ENCODE data around the gene ANXA2R. TPM values are rescaled to one million over a fixed set of nuclear protein-coding genes. Genes with fewer than 3 reads are reported as not detected.
"Not testable (repeated sequence)": the region's sequence is repeated elsewhere in the genome, so short reads cannot be mapped to it uniquely, and the experiment has no call there.

ANXA2R gene, protein sequence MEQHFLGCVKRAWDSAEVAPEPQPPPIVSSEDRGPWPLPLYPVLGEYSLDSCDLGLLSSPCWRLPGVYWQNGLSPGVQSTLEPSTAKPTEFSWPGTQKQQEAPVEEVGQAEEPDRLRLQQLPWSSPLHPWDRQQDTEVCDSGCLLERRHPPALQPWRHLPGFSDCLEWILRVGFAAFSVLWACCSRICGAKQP
- 1 to 10 TPM; 4.8 to 6.9 TPM for total RNA-seq

DNA sequence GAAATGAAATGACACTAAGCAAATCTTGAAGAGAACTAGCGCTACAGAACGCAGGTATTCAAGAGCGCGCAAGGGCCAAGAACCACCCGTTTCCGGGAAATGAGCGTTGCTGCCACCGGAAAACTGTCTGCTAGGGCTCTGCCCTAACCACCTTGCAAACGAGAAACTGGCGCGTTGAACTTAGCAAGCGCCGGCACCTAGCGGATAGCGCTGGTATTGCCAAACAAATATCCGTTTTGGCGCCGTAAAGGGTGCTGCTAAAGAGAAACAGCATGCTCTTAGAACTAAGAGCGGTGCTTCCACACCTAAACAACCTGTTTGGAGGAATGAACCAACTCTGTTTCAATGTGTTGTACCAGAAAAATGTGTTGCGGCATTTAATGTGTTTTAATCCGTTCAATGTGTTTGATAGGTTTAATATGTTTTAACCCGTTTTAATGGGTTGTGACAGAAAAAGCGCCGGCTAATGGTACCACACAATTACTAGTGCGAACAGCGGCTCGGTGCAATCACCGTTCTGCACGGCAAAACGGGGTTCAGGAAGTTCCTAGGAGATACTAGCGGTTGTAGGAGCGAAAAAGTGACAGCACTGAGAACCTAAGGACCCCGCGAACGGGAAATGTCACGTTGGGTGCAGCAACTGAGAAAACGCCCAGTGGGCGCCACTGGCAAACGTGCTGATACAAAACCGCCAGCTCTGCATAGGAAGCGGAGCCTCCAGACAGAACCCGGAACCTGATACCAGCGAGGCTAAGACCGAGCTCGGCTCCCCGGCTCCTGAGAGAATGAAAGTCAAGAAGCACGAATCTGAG is at the start of gene ANXA2R:
TSS of gene ANXA2R (minus strand) at position 33 of the 812 bp plus-strand sequence. CDS start 273 bp downstream, outside the sequence.
- Mint-ChIP-seq H3K27ac (peak within 1 kb of the TSS; percentile 92 to 98), H3K27me3 (no peaks in the 10 kb centered on the region), H3K36me3 (no peaks in the 10 kb centered on the region), H3K4me3 (peak within 1 kb of the TSS; percentile 96), H3K4me1 (ENCODE audit: low read depth in 2 of 2) (peaks cover 48 to 68% of the 10 kb centered on the region in 2 donors), H3K9me3 (no peaks in the 10 kb centered on the region)
- DNase-seq (ENCODE audit: low spot score) (peak; percentile 95), ATAC-seq (peak; percentile 68 to 77)

DNA sequence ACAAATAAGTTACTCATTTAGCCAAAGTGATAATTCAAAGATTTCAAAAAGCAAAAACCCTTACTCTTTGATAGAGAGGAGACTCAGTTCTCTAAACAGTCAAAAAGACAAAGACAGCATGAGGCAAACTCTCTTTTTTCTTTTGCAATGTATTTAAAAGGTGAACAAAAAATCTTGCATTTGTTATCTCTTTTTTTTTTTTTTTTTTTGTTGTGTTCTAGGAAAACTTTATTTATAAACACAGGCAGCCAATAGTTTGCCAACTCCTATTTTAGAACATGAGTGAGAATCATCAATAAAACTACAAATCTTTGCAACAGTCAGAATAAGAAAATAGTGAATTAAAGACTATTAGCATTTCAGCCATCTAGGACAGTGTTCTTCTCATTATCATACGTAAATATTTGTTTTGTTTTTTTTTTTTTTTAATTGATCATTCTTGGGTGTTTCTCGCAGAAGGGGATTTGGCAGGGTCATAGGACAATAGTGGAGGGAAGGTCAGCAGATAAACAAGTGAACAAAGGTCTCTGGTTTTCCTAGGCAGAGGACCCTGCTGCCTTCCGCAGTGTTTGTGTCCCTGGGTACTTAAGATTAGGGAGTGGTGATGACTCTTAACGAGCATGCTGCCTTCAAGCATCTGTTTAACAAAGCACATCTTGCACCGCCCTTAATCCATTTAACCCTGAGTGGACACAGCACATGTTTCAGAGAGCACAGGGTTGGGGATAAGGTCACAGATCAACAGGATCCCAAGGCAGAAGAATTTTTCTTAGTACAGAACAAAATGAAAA is 46.2 kb upstream of the ANXA2R start:
- H3K4me3 Mint-ChIP-seq; H3K27ac Mint-ChIP-seq; ATAC-seq; H3K4me1 Mint-ChIP-seq (ENCODE audit: low read depth in 2 of 2); H3K27me3 Mint-ChIP-seq; H3K36me3 Mint-ChIP-seq; DNase-seq (ENCODE audit: low spot score); H3K9me3 Mint-ChIP-seq: not testable (repeated sequence)

DNA sequence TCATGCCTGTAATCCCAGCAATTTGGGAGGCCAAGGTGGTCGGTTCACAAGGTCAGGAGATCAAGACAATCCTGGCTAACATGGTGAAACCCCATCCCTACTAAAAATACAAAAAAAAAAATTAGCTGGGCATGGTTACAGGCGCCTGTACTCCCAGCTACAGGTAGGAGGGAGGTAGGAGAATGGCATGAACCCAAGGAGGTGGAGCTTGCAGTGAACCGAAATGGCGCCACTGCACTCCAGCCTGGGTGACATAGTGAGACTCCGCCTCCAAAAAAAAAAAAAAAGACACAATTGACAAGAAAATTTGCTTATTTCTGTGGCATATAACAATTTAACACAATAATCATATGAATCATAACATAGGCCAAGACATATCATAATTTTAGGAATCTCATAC is 45.3 kb upstream of the ANXA2R start:
- Mint-ChIP-seq H3K4me1 (ENCODE audit: low read depth in 2 of 2) (no peaks in the 10 kb centered on the region), H3K9me3 (no peaks in the 10 kb centered on the region), H3K36me3 (peaks cover 8% of the 10 kb centered on the region), H3K4me3 (no peak overlapping the region), H3K27me3 (no peaks in the 10 kb centered on the region), H3K27ac (no peak overlapping the region)
- DNase-seq (ENCODE audit: low spot score) (no peak), ATAC-seq (no peak)

DNA sequence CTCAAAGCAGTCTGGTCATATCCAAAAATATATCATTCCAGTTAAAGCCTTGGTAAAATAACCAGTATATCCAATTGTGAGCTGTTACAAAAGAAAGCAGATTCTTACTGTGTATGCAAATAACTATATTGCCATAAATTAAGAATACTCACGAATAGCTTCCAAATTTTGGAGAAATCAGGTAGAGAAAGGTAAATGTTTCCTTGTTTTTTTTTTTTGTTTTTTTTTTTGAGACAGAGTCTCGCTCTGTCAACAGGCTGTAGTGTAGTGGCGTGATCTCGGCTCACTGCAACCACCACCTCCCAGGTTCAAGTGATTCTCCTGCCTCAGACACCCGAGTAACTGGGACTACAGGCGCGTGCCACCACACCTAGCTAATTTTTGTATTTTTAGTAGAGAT is 44.3 kb upstream of the ANXA2R start:
- ATAC-seq; DNase-seq (ENCODE audit: low spot score); H3K36me3 Mint-ChIP-seq: not testable (repeated sequence)

DNA sequence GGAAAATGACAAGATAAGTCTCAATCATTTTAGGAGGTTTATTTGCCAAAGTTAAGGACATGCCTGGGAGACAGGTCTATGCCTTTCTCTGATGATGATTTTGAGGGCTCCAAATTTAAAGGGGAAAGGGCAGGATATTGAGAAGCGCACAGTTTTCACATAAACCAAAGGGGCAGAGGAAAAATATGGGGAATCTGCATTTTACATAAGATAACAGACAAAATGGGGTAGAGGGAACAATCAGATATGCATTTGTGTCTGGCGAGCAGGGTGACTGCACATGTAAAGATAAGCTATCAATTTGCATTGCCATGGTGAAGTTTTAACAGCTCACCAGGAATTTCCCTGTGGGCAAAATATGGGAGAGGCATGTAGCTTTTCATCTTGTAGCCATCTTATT is 41.2 kb upstream of the ANXA2R start:
- not testable (repeated sequence) for H3K36me3 Mint-ChIP-seq; H3K27ac Mint-ChIP-seq; H3K4me1 Mint-ChIP-seq (ENCODE audit: low read depth in 2 of 2); H3K4me3 Mint-ChIP-seq; H3K27me3 Mint-ChIP-seq; DNase-seq (ENCODE audit: low spot score); H3K9me3 Mint-ChIP-seq; ATAC-seq

More for the DNA sequence above, 44.3 kb upstream of the ANXA2R start:
- not testable (repeated sequence) for H3K27ac Mint-ChIP-seq; H3K4me3 Mint-ChIP-seq; H3K27me3 Mint-ChIP-seq; H3K4me1 Mint-ChIP-seq (ENCODE audit: low read depth in 2 of 2); H3K9me3 Mint-ChIP-seq

DNA sequence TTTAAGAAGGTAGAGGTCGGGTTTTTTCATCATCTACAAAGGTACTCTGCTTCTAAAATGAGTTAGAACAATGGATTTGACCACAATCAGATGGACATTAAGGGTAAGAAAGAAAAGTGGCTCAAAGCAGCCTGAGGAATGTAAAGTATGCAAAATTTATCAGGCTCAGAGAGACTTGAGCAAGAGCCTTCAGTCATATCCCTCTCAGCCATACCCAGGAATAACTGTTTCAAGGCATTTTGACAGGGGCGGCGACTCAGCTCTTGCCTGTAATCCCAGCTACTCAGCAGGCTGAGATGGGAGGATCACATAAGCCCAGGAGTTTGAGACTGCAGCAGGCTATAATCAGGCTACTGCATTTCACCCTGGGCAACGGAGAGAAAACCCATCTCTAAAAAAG is 38.8 kb upstream of the ANXA2R start:
- Mint-ChIP-seq H3K9me3 (no peaks in the 10 kb centered on the region), H3K36me3 (peaks cover 8% of the 10 kb centered on the region), H3K4me1 (ENCODE audit: low read depth in 2 of 2) (peaks cover 17 to 19% of the 10 kb centered on the region in 2 donors), H3K4me3 (no peak overlapping the region), H3K27me3 (no peaks in the 10 kb centered on the region), H3K27ac (no peak overlapping the region)
- ATAC-seq (no peak), DNase-seq (ENCODE audit: low spot score) (no peak)

DNA sequence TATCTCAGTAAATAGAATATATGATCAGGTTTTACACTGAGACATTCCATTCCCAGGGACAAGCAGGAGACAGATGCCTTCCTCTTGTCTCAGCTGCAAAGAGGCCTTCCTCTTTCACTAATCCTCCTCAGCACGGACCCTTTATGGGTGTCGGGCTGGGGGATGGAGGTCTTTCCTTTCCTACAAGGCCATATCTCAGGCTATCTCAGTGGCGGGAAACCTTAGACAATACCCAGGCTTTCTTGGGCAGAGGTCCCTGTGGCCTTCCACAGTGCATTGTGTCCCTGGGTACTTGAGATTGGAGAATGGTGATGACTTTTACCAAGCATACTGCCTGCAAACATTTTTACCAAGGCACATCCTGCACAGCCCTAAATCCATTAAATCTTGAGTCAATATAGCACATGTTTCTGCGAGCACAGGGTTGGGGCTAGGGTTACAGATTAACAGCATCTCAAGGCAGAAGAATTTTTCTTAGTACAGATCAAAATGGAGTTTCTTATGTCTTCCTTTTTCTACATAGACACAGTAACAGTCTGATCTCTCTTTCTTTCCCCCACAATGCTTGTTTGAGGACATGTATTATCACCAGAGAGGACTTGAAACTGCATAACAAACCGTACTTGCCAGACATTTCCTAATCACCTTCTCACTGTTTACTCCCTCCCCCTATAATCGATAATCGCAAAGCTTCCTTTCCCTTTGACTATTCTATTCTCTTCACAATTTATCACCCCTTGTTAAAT is 37.5 kb upstream of the ANXA2R start:
- DNase-seq (ENCODE audit: low spot score); H3K4me3 Mint-ChIP-seq; H3K27me3 Mint-ChIP-seq; H3K36me3 Mint-ChIP-seq; ATAC-seq; H3K9me3 Mint-ChIP-seq: not testable (repeated sequence)
- peak overlapping the region in 1 of 2 donors; percentile 83 for H3K27ac Mint-ChIP-seq
- H3K4me1 Mint-ChIP-seq (ENCODE audit: low read depth in 2 of 2): peaks cover 26 to 30% of the 10 kb centered on the region in 2 donors

DNA sequence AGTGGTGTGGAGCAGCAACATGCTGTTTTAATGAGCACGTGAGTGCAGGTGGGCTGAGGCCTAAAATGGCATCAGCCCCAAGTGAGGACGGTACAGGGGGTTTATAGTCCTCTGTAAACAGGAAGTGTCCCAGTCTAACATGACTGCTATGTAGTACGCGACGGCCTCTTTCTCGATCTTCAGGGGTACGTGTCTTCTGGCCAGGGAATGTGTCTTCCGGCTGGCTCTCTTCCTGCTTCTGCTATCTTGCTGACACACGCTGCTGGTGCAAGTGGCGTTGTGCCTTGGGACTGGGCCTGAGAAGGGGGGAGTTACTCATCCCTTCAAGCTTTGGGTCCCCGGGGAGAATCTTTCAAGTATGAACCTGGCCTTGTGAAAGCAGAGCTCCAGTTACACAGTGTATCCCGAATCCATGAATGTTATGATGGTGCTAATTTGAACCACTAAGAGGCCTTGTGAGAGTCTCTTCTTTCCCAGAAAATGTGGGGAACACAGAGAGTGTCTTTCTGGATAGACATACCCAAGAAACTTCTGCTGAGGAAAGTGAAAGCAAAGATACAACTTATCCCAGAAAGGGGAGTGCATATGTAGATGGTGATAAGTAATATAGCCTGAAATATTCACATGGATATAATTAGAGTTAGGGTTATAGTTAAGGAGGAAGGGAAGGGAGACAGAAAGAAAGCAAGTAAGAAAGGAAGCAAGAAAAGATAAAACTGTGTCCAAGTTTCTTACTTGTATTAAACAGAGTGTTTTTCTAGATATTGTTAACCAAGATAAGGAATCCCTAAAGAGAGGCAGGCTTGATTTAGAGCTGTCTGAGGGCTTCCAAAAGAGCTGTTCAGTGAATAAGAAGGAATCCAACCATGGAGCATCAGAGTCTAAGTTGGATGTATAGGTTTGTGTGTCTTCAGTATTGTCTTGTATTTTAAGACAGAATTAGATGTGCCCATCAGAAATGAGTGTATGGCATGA is 35.5 kb upstream of the ANXA2R start:
- peak overlapping the region; percentile 60 to 85 for H3K27ac Mint-ChIP-seq
- H3K4me3 Mint-ChIP-seq: no peak overlapping the region
- peaks cover 34 to 39% of the 10 kb centered on the region in 2 donors for H3K4me1 Mint-ChIP-seq (ENCODE audit: low read depth in 2 of 2)
- H3K9me3 Mint-ChIP-seq: no peaks in the 10 kb centered on the region
- ATAC-seq: no peak
- no peak for DNase-seq (ENCODE audit: low spot score)
- peaks cover 4% of the 10 kb centered on the region for H3K36me3 Mint-ChIP-seq
- no peaks in the 10 kb centered on the region for H3K27me3 Mint-ChIP-seq

DNA sequence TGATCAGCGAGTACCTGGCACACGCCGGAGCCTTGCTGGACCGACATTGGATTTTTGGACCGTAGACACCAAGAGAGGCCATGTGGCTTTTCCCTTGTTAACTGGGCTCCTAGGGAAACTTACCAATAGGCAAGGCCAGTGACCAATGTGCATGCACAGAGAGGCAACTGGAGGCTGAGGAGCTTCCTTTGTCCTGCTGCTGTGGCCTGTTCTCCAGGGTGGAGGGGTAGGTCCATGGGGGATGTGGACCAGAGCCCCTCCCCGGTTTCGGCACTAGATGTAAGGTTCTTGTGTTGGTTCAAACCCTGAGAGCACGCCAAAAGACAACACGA is 34.8 kb upstream of the ANXA2R start:
- H3K27ac Mint-ChIP-seq: peak overlapping the region in 1 of 2 donors; percentile 85
- no peaks in the 10 kb centered on the region for H3K9me3 Mint-ChIP-seq
- peaks cover 38 to 41% of the 10 kb centered on the region in 2 donors for H3K4me1 Mint-ChIP-seq (ENCODE audit: low read depth in 2 of 2)
- H3K36me3 Mint-ChIP-seq: peaks cover 4% of the 10 kb centered on the region
- H3K27me3 Mint-ChIP-seq: no peaks in the 10 kb centered on the region
- DNase-seq (ENCODE audit: low spot score) (no peak), ATAC-seq (no peak)
- no peak overlapping the region for H3K4me3 Mint-ChIP-seq

DNA sequence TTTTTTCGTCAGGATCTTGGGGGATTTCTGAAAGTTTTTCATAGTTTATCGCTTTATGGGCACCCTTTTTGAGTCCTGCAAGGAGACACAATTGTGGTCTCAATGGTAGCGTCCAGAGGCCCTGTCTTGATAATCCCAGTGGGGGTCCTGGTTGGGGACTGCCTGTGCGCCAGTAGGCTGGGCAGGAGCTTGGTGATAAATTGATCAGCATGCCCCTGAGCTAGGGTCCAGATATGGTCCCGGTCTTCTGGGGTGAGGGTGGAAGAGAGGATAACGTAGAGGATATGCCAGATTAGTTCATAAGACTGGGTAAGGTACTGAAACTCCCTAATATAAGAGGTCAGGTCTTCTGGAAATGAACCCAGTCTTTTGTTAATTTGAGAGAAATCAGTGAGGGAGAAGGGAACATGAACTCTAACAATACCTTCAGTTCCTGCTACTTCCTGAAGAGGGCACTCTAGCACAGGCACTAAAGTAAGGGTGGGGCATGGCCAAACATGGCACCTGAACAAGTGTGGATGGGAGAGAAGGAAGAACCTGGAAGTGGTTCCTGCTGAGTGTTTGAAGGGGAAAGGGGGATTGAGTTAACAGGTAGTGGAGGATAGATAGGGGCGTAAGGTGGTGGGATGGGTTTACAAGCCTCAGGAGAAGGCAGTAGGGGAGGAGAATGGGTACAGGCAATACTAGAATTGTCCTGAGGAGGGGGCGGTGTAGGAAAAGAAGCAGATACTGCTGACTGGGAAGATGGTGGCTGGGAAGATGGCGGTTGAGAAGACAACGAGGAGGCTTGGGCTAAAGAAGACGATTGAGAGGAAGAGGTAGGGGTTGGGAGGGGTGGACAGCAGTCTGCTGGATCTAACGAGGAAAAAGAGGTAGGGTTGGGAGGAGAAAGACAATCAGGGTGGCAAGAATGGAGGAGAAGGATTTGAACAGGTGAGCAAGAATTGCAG is 33.8 kb upstream of the ANXA2R start:
- Mint-ChIP-seq H3K4me3 (no peak overlapping the region), H3K27me3 (no peaks in the 10 kb centered on the region), H3K27ac (peak overlapping the region in 1 of 2 donors; percentile 37), H3K36me3 (peaks cover 4% of the 10 kb centered on the region), H3K4me1 (ENCODE audit: low read depth in 2 of 2) (peaks cover 43 to 44% of the 10 kb centered on the region in 2 donors), H3K9me3 (no peaks in the 10 kb centered on the region)
- no peak for ATAC-seq
- no peak for DNase-seq (ENCODE audit: low spot score)

DNA sequence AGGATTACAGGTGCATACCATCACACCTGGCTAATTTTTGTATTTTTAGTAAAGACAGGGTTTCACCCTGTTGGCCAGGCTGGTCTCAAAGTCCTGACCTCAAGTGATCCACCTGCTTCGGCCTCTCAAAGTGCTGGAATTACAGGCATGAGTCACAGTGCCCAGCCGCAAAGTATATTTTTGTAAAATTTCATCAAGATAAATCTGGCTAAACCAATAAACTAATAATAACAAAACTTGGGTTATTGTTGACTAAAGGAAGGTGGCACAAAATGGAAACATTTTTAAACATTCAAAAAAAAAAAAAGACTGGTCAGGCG is 29.2 kb upstream of the ANXA2R start:
- Mint-ChIP-seq H3K4me1 (ENCODE audit: low read depth in 2 of 2) (peaks cover 55 to 60% of the 10 kb centered on the region in 2 donors), H3K36me3 (peaks cover 10% of the 10 kb centered on the region), H3K4me3 (peak overlapping the region; percentile 96)
- ATAC-seq; H3K9me3 Mint-ChIP-seq; H3K27me3 Mint-ChIP-seq; DNase-seq (ENCODE audit: low spot score); H3K27ac Mint-ChIP-seq: not testable (repeated sequence)

DNA sequence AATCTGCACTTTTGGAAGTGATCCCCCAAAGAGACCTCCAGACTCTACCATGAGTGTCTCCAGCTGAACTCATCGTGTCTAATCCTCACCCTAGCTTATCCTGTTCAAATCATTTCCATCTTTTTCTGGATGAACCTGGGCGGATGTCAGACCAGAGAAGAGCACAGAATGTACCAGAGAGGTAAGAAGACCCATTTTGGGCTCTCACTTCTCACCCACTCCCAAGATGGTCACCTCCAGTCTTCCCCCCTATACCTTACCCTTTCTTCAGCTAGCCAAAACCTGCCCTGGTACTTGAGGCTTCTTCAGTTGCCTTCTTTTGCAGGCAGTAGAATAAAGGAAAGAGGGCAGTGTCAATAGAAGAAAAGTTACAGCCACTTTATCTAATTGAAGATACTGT is 27.9 kb upstream of the ANXA2R start:
- DNase-seq (ENCODE audit: low spot score) (no peak), ATAC-seq (no peak)
- no peaks in the 10 kb centered on the region for H3K9me3 Mint-ChIP-seq
- H3K27ac Mint-ChIP-seq: peak overlapping the region; percentile 93 to 95
- H3K27me3 Mint-ChIP-seq: no peaks in the 10 kb centered on the region
- H3K4me3 Mint-ChIP-seq: peak overlapping the region; percentile 96
- peaks cover 10% of the 10 kb centered on the region for H3K36me3 Mint-ChIP-seq
- H3K4me1 Mint-ChIP-seq (ENCODE audit: low read depth in 2 of 2): peaks cover 46 to 51% of the 10 kb centered on the region in 2 donors
